HepG2 (cell line): Measurements from ENCODE around the gene INTS15. TPM values are rescaled to one million over a fixed set of nuclear protein-coding genes. Genes with fewer than 3 reads are reported as not detected.

Experiments used
- AKAP8 ChIP-seq: sonication (generic); formaldehyde crosslinking; IDR thresholded peaks from 2 replicates; pipeline ENCODE4 v1.5.1; 2020; ENCODE audit warnings: mild to moderate bottlenecking, missing genetic modification reagents
- ARNT ChIP-seq: fragments of 450-650 bp; IDR thresholded peaks from 2 replicates; pipeline ENCODE4 v1.6.1; 2017
- ATF7-NPFF ChIP-seq: sonication (generic); formaldehyde crosslinking; IDR thresholded peaks from 2 replicates; pipeline ENCODE4 v1.8.1; 2023; ENCODE audit warnings: mild to moderate bottlenecking, low read depth, missing genetic modification reagents, moderate library complexity
- KIAA2018 ChIP-seq: sonication (generic); formaldehyde crosslinking; IDR thresholded peaks from 2 replicates; pipeline ENCODE4 v1.5.0; 2020; ENCODE audit warnings: mild to moderate bottlenecking, missing genetic modification reagents, borderline replicate concordance
- MED8 ChIP-seq: sonication (generic); formaldehyde crosslinking; IDR thresholded peaks from 2 replicates; pipeline ENCODE4 v1.8.1; 2023; ENCODE audit warnings: mild to moderate bottlenecking, missing genetic modification reagents; ENCODE audit not compliant: insufficient replicate concordance
- U2AF2 ChIP-seq: fragments of 200-400 bp; formaldehyde crosslinking; IDR thresholded peaks from 2 replicates; pipeline ENCODE4 v1.6.1; 2017; ENCODE audit warnings: low read depth, mild to moderate bottlenecking, low read length
- YEATS4 ChIP-seq: sonication (generic); formaldehyde crosslinking; IDR thresholded peaks from 2 replicates; pipeline ENCODE4 v1.4.0; 2020; ENCODE audit warnings: missing genetic modification reagents, borderline replicate concordance
- ZC3H4 ChIP-seq: sonication (generic); formaldehyde crosslinking; IDR thresholded peaks from 2 replicates; pipeline ENCODE4 v1.4.0; 2020; ENCODE audit warnings: missing genetic modification reagents, borderline replicate concordance
- ZFP36L1 ChIP-seq: sonication (generic); formaldehyde crosslinking; IDR thresholded peaks from 2 replicates; pipeline ENCODE4 v1.8.0; 2022; ENCODE audit warnings: mild to moderate bottlenecking, missing genetic modification reagents, moderate library complexity
- ZNF136 ChIP-seq: sonication (generic); formaldehyde crosslinking; IDR thresholded peaks from 2 replicates; pipeline ENCODE4 v1.8.1; 2022; ENCODE audit warnings: low read depth, mild to moderate bottlenecking, moderate library complexity, missing genetic modification reagents
- ZNF230 ChIP-seq: sonication (generic); formaldehyde crosslinking; IDR thresholded peaks from 2 replicates; pipeline ENCODE4 v1.4.0; 2020; ENCODE audit warnings: mild to moderate bottlenecking, missing genetic modification reagents
- ZNF570 ChIP-seq: sonication (generic); formaldehyde crosslinking; IDR thresholded peaks from 2 replicates; pipeline ENCODE4 v1.4.0; 2020; ENCODE audit warnings: mild to moderate bottlenecking, missing genetic modification reagents, borderline replicate concordance
- ZNF703 ChIP-seq: sonication (generic); formaldehyde crosslinking; IDR thresholded peaks from 2 replicates; pipeline ENCODE4 v1.5.1; 2020; ENCODE audit warnings: missing genetic modification reagents, mild to moderate bottlenecking, moderate library complexity, borderline replicate concordance
- ZNF777 ChIP-seq: sonication (generic); formaldehyde crosslinking; IDR thresholded peaks from 2 replicates; pipeline ENCODE4 v1.4.0; 2020; ENCODE audit warnings: missing genetic modification reagents
- ZNF891 ChIP-seq: sonication (generic); formaldehyde crosslinking; IDR thresholded peaks from 2 replicates; pipeline ENCODE4 v1.5.0; 2020; ENCODE audit warnings: mild to moderate bottlenecking, missing genetic modification reagents
- polyA plus RNA-seq, 8 experiments: library from polyadenylated mRNA; depleted of rRNA in 3 of 8; stranded (reverse) in 7 of 8; unstranded in 1 of 8; fragments of >200 nt; fragmentation: Illumina TruSeq in 4 of 8; extraction: Trizol in 4 of 8; gene quantifications; 2 replicates each; pipeline versions ENCODE4 v1.2.1 to v1.2.3, GENCODE V29; 2011 to 2016; ENCODE audit warnings: low read depth in 4 of 8, missing spikeins in 1 of 8, mixed read lengths in 1 of 8; ENCODE audit not compliant: insufficient read depth in 1 of 8
- total RNA-seq, 5 experiments: library from RNA; depleted of rRNA; stranded (reverse); fragments of >200 nt; fragmentation: Illumina TruSeq; extraction: Trizol; gene quantifications; 2 replicates each; pipeline ENCODE4 v1.2.3, GENCODE V29; 2016; ENCODE audit warnings: low read depth in 1 of 5
- TF ChIP-seq, protein P1 (sequence below): sonication (generic); formaldehyde crosslinking; IDR thresholded peaks from 2 replicates; pipeline ENCODE4 v1.9.0; 2021; ENCODE audit warnings: missing genetic modification reagents, borderline replicate concordance
- TF ChIP-seq, protein P2 (sequence below): sonication (generic); formaldehyde crosslinking; IDR thresholded peaks from 2 replicates; pipeline ENCODE4 v1.8.0; 2022; ENCODE audit warnings: mild to moderate bottlenecking, missing genetic modification reagents

The INTS15 gene
- total and polyA plus RNA-seq, 2 of the 13 experiments (the other 11 are each of a cell fraction or from before 2014, with no cell fraction given), result 16.3 to 25.7 TPM

- TF ChIP-seq U2AF2 (no peak), ZNF777 (CRISPR knock-in tag) (peak; percentile 38; the same call in 1 of the 2 replicates), MED8 (CRISPR knock-in tag) (peak; percentile 38), ZNF891 (peak; percentile 42; the same call in 1 of the 2 replicates), ZNF570 (CRISPR knock-in tag) (no peak), ATF7-NPFF (peak; percentile 46; the same call in 1 of the 2 replicates), YEATS4 (CRISPR knock-in tag) (peak; percentile 71), ZNF703 (CRISPR knock-in tag) (no peak), AKAP8 (CRISPR knock-in tag) (peak; percentile 47; the same call in 1 of the 2 replicates), ARNT (no peak), ZC3H4 (CRISPR knock-in tag) (no peak; the same call in 1 of the 2 replicates), ZFP36L1 (CRISPR knock-in tag) (peak; percentile 94), ZNF136 (CRISPR knock-in tag) (no peak), KIAA2018 (no peak), ZNF230 (CRISPR knock-in tag) (no peak)
- TF ChIP-seq, protein P1, sequence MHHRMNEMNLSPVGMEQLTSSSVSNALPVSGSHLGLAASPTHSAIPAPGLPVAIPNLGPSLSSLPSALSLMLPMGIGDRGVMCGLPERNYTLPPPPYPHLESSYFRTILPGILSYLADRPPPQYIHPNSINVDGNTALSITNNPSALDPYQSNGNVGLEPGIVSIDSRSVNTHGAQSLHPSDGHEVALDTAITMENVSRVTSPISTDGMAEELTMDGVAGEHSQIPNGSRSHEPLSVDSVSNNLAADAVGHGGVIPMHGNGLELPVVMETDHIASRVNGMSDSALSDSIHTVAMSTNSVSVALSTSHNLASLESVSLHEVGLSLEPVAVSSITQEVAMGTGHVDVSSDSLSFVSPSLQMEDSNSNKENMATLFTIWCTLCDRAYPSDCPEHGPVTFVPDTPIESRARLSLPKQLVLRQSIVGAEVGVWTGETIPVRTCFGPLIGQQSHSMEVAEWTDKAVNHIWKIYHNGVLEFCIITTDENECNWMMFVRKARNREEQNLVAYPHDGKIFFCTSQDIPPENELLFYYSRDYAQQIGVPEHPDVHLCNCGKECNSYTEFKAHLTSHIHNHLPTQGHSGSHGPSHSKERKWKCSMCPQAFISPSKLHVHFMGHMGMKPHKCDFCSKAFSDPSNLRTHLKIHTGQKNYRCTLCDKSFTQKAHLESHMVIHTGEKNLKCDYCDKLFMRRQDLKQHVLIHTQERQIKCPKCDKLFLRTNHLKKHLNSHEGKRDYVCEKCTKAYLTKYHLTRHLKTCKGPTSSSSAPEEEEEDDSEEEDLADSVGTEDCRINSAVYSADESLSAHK (CRISPR knock-in tag), result no peak
- TF ChIP-seq, protein P2, sequence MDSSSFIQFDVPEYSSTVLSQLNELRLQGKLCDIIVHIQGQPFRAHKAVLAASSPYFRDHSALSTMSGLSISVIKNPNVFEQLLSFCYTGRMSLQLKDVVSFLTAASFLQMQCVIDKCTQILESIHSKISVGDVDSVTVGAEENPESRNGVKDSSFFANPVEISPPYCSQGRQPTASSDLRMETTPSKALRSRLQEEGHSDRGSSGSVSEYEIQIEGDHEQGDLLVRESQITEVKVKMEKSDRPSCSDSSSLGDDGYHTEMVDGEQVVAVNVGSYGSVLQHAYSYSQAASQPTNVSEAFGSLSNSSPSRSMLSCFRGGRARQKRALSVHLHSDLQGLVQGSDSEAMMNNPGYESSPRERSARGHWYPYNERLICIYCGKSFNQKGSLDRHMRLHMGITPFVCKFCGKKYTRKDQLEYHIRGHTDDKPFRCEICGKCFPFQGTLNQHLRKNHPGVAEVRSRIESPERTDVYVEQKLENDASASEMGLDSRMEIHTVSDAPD (CRISPR knock-in tag), result no peak; the same call in 1 of the 2 replicates
These were observed 12.3 kb upstream of the INTS15 start, which contains the start of gene ZDHHC4 (continued) for GRCh38 chr7:6577369-6578113.
